Measurements from ENCODE around the gene OPTN. TPM values are rescaled to one million over a fixed set of nuclear protein-coding genes. Genes with fewer than 3 reads are reported as not detected.

The OPTN gene
- total RNA-seq, 1 donor from 2014 or later: 48.5 TPM

DNA sequence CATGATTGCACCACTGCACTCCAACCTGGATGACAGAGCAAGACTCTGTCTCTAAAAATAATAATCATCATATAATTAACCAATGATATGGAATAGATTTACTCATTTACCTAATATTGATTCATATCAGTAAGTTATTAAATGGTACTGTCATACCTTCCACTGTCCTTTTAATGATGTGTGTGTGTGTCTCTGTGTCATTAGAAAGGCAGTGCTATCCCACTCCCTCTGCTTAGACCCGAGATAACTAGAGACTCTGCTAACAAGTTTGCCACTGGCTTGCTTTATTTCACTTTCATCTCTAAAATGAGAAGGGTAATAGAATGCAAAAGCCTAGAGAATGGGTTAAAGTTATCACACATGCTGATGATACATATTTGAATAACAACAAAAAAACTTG, 82.5 kb downstream of the OPTN start:
- no peaks in the 10 kb centered on the region for H3K9me3 ChIP-seq
- DNase-seq (ENCODE audit: low spot score in 2 of 2): no peak
- no peak overlapping the region for H3K27ac ChIP-seq
- intact Hi-C loops (cut with DNase I): no loop called here
- TF ChIP-seq, protein P1, sequence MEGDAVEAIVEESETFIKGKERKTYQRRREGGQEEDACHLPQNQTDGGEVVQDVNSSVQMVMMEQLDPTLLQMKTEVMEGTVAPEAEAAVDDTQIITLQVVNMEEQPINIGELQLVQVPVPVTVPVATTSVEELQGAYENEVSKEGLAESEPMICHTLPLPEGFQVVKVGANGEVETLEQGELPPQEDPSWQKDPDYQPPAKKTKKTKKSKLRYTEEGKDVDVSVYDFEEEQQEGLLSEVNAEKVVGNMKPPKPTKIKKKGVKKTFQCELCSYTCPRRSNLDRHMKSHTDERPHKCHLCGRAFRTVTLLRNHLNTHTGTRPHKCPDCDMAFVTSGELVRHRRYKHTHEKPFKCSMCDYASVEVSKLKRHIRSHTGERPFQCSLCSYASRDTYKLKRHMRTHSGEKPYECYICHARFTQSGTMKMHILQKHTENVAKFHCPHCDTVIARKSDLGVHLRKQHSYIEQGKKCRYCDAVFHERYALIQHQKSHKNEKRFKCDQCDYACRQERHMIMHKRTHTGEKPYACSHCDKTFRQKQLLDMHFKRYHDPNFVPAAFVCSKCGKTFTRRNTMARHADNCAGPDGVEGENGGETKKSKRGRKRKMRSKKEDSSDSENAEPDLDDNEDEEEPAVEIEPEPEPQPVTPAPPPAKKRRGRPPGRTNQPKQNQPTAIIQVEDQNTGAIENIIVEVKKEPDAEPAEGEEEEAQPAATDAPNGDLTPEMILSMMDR (IDR thresholded peaks at IDR 0.05): no peak
- no peaks in the 10 kb centered on the region for H3K36me3 ChIP-seq
- no peak overlapping the region for H3K4me3 ChIP-seq
- no peaks in the 10 kb centered on the region for H3K4me1 ChIP-seq
- no peaks in the 10 kb centered on the region for H3K27me3 ChIP-seq

DNA sequence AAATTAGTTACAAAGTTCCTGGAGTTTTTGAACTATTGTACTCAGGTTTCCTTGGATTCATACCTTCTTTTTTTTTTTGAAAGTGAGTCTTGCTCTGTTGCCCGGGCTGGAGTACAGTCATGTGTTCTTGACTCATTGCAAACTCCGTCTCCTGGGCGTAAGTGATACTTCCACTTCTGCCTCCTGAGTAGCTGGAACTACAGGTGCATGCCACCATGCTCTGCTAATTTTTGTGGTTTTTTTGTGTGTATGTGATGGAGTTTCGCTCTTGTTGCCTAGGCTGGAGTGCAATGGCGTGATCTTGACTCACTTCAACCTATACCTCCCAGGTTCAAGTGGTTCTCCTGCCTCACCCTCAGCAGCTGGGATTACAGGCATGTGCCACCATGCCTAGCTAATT, 83.7 kb downstream of the OPTN start:
- Histone ChIP-seq H3K27me3 (no peaks in the 10 kb centered on the region), H3K4me1 (no peaks in the 10 kb centered on the region), H3K4me3 (no peak overlapping the region), H3K36me3 (no peaks in the 10 kb centered on the region), H3K27ac (no peak overlapping the region), H3K9me3 (no peaks in the 10 kb centered on the region)
- intact Hi-C loops (cut with DNase I): no loop called here
- TF ChIP-seq, protein P1 (IDR thresholded peaks at IDR 0.05): no peak
- DNase-seq (ENCODE audit: low spot score in 2 of 2): no peak

DNA sequence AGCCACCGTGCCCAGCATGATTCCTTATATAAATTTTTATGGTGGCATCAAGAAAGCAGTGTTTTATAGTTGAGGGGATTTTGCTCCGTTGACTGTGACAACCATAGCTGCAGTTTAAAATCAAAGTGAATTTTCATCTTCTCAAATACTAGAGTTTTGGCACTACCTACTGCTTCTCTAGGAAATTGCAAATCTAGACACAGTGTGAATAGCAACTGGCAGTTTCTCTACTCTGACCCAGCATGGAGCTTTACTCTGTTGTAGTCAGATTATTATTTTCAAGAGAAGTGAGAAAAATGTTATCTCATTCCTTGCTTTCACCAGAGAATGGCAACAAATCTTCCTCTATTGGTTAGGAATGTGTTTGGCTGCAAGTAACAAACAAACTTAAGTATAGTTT, 84.3 kb downstream of the OPTN start:
- no peak for DNase-seq (ENCODE audit: low spot score in 2 of 2)
- Histone ChIP-seq H3K4me3 (no peak overlapping the region), H3K27ac (no peak overlapping the region), H3K9me3 (no peaks in the 10 kb centered on the region), H3K4me1 (no peaks in the 10 kb centered on the region), H3K36me3 (no peaks in the 10 kb centered on the region), H3K27me3 (no peaks in the 10 kb centered on the region)
- intact Hi-C loops (cut with DNase I): no loop called here
- TF ChIP-seq, protein P1 (IDR thresholded peaks at IDR 0.05): no peak

DNA sequence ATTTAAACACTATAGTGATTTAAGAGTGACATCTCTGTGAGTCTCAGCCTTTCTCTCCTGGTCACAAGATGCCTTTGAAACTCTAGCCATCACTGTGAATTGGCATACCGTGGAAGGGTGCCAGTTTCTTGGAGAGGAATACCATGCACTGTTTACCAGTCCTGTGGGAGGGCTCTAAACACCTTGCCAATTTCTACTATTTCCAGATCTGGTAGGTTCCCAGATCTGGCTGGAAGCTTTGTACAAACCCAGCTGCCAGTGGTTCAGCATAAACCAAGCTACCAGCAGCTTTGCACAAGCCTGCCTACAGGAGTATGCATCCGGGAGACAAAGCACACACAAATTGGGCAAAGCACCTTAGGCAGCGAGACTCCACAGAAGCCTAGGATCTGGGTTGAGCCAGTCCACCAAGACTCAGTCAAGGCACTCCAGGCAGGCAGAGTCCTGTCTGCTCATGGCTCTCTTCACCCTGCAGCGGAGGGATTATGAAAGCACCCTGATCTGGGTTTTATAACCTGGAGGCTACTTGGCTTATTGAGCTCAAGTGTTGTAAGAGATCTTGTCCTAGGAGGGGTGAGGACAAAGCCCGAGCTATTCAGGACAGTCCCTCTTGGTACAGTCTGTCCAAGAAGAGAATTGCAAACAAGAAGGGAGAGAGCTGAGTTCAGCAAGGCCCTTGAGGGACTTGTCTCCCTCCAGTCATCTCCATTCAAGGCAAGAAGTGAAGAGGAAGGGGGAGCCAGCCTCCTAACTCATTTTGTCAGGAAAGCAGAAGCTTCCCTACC, 85.0 kb downstream of the OPTN start:
- Histone ChIP-seq H3K9me3 (no peaks in the 10 kb centered on the region), H3K27ac (no peak overlapping the region), H3K4me3 (no peak overlapping the region), H3K27me3 (no peaks in the 10 kb centered on the region), H3K36me3 (no peaks in the 10 kb centered on the region), H3K4me1 (no peaks in the 10 kb centered on the region)
- TF ChIP-seq, protein P1 (IDR thresholded peaks at IDR 0.05): no peak
- DNase-seq (ENCODE audit: low spot score in 2 of 2): no peak
- intact Hi-C loops (cut with DNase I): no loop called here

DNA sequence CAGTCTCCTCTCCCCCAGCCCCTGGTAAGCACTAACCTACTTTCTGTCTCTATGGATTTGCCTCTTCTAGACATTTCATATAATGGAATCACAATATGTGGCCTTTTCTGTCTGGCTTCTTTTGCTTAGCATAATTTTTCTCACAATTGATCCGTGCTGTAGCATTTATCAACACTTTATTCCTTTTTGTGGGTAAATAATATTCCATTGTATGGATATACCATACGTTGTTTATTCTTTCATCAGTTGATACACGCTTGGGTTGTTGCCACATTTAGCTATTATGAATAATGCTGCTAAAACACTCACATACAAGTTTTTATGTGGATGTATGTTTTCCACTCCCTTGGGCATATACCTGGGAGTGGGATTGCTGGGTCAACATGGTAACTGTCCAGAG, 87.2 kb downstream of the OPTN start:
- Histone ChIP-seq H3K36me3 (no peaks in the 10 kb centered on the region), H3K4me3 (no peak overlapping the region), H3K4me1 (no peaks in the 10 kb centered on the region), H3K9me3 (no peaks in the 10 kb centered on the region), H3K27me3 (no peaks in the 10 kb centered on the region), H3K27ac (no peak overlapping the region)
- DNase-seq (ENCODE audit: low spot score in 2 of 2): no peak
- TF ChIP-seq, protein P1 (IDR thresholded peaks at IDR 0.05): no peak
- intact Hi-C loops (cut with DNase I): no loop called here

Other genes starting within 250 kb of the OPTN start
- 86.0 TPM for gene CCDC3, start 98.5 kb upstream of the OPTN start, total RNA-seq
- gene MCM10, start 61.4 kb downstream of the OPTN start, total RNA-seq: 0.11 TPM
- not detected for gene UCMA, start 134.2 kb downstream of the OPTN start, total RNA-seq
- 22.0 TPM for gene PHYH, start 199.9 kb downstream of the OPTN start, total RNA-seq
- 20.3 TPM for gene SEPHS1, start 248.1 kb downstream of the OPTN start, total RNA-seq

All from ascending aorta (tissue), 2 donors.